COLO829 (cell line): ENCODE measurements around the gene PTGR2.
"Not testable (repeated sequence)": the region's sequence is repeated elsewhere in the genome, so short reads cannot be mapped to it uniquely, and the experiment has no call there.

Experiments used
- DNase-seq: peaks from one replicate; pipeline ENCODE4 v3.0.0; 2012; ENCODE audit warnings: low spot score

PTGR2 gene

GRCh38 chr14:73887318-73887616 is 35.6 kb downstream of the PTGR2 start:
- DNase-seq: no peak

- no peak for DNase-seq
Observed at GRCh38 chr14:73887694-73888459, 36.2 kb downstream of the PTGR2 start.

DNA sequence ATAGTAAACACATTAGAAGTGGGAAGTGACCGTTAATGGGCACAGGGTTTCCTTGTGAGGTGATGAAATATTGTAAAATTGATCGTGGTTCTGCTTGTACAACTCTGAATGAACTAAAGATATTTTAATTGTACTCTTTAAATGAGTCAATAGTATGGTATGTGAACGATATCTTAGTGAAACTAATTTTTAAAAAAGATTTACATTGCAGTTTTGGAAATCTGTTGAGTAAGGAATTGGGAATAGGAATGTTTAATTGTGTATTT is 36.8 kb downstream of the PTGR2 start:
- DNase-seq: no peak

- no peak for DNase-seq
Observed at GRCh38 chr14:73888971-73889370, 37.3 kb downstream of the PTGR2 start.

DNA sequence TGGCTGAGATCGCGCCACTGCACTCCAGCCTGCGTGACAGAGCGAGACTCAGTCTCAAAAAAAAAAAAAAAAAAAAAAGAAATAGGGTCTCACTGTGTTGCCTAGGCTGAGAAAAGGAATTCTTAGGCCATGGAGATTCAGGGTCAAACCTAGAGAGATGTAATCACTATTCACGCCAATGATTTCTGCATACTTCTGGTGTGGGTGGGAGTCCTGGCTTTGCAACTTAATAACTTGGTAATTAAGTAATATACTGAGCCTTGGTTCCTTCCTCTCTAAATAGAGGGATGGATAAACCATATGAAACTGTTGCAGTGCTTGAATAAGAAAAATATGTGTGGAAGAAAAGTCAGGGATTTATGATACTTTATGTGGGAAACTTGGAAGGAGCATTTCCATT is 37.7 kb downstream of the PTGR2 start:
- no peak for DNase-seq

- DNase-seq: not testable (repeated sequence)
Observed at GRCh38 chr14:73894180-73894687, 42.6 kb downstream of the PTGR2 start.

- no peak for DNase-seq
Observed at GRCh38 chr14:73895939-73896338, 44.3 kb downstream of the PTGR2 start.

GRCh38 chr14:73896521-73896920 is 44.9 kb downstream of the PTGR2 start:
- DNase-seq: peak; percentile 36

GRCh38 chr14:73903028-73903427 is 51.4 kb downstream of the PTGR2 start:
- no peak for DNase-seq

DNA sequence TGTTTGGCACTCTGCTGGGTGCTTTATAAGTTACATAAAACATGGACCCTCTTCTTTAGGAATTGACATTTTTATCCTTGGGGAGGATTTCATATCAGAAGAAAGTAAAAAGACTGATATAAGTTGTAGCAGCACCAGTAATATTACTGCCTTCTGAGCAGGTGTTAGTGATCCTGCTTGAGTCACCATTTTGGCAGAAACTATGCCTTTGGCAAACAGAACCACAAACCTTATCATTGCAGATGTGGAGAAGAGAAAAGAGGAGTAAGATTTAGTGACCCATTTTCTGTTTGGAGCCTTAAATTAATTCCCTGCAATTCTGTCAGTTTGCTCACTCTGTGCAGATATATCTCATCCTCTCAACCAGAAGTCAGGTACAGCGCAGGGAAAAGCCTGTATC is 58.0 kb downstream of the PTGR2 start:
- no peak for DNase-seq

DNA sequence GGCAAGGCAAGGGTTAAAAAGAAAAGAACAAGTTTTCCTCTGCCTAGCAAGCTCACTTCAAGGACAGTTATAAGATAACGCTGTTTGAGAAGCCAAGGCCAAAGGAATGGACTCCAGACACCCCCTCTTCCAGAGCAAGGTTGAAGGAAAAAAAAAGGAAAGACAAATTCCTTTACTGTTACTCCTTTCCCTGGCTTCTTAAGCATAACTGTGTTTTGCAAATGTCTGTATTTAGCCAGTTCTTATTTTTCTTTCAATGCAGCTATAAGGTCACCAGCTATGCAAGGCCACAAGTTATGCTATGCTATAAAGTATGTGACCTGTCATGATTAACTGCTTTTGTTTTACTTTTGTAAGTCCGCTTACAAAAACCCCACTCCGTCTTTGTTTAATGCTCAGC is 61.6 kb downstream of the PTGR2 start:
- DNase-seq: no peak

DNA sequence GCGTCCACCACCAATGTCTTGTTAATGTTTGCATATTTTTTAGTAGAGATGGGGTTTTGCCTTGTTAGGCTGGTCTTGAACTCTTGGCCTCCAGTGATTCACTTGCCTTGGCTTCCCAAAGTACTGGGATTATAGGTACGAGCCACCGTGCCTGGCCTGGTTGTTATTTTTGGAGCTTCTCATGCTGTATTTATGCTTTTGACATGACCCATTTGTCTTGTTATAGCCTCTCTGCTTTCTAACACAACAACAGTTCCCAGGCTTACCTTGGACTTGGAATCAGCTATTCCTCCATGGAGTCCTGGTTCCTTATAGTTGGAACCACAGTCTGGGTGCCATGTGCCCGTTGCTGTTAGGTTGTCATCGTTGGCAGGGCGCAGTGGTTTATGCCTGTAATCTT is 64.7 kb downstream of the PTGR2 start:
- DNase-seq: no peak

DNA sequence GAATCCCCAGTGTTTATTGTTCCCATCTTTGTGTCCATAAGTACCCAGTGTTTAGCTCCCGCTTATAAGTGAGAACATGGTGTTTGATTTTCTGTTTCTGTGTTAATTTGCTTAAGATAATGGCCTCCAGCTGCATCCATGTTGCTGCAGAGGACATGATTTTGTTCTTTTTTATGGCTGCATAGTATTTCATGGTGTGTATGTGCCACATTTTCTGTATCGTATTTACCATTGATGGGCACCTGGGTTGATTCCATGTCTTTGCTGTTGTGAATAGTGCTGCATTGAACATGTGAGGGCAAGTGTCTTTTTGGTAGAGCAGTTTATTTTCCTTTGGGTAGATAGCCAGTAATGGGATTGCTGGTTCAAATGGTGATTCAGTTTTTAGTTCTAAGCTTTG is 67.8 kb downstream of the PTGR2 start:
- not testable (repeated sequence) for DNase-seq

- DNase-seq: no peak
Observed at GRCh38 chr14:73924337-73924736, 72.7 kb downstream of the PTGR2 start.
